ENCODE results near the gene MBD5.

DNA sequence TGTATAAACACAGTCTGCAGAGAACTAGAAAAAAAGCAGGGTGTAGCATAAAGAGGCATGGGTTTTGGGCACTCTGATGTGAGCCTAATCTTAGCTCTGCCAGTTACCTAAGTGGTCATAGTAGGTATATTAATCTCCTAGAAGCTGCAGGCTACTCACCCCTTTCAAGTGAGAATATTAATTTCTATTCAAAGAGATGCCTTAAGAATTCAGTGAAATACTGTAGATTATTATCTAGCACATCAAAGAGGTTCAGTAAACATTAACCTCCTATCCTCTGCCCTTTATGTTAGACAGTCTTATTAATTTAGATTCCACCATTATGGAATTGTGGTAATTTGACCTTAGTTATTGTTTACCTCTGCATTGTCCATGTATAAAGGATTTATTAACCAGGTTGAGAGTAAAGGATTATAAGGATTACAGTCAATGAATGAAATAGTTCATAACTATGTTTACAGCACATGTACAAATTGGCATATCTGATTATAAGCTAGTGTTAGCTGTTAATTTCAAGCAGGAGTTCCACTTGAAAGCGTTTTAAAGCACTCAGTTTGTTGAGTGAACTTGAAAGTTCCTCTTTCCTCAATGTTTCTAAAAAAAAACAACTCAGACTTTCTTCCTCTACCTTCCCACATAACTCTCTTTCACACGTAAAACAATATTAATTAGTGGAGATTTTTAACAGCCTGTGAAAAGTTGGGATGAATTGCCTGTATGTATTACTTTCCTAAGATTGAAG, 473.1 kb downstream of the MBD5 start:
- TF ChIP-seq, protein P1, sequence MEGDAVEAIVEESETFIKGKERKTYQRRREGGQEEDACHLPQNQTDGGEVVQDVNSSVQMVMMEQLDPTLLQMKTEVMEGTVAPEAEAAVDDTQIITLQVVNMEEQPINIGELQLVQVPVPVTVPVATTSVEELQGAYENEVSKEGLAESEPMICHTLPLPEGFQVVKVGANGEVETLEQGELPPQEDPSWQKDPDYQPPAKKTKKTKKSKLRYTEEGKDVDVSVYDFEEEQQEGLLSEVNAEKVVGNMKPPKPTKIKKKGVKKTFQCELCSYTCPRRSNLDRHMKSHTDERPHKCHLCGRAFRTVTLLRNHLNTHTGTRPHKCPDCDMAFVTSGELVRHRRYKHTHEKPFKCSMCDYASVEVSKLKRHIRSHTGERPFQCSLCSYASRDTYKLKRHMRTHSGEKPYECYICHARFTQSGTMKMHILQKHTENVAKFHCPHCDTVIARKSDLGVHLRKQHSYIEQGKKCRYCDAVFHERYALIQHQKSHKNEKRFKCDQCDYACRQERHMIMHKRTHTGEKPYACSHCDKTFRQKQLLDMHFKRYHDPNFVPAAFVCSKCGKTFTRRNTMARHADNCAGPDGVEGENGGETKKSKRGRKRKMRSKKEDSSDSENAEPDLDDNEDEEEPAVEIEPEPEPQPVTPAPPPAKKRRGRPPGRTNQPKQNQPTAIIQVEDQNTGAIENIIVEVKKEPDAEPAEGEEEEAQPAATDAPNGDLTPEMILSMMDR (IDR thresholded peaks at IDR 0.05; ENCODE audit: low read depth, low read length), result no peak
- no peak for TF ChIP-seq EZH2phosphoT487 (IDR thresholded peaks at IDR 0.05; ENCODE audit: low read depth)

Measured in OCI-LY3 (cell line).